Esophagus muscularis mucosa (tissue), 3 donors: Measurements from ENCODE around the gene MARCKSL1.

Experiments
- CTCF ChIP-seq, 3 experiments: fragments of 200-600 bp in 2 of 3; fragments of 450-650 bp in 1 of 3; sonication (generic) in 2 of 3; IDR thresholded peaks; one replicate each; pipeline ENCODE4 v1.5.1; 2017 to 2019; ENCODE audit warnings: antibody characterized with exemption in 3 of 3, mild to moderate bottlenecking in 2 of 3, moderate library complexity in 1 of 3
- POLR2A ChIP-seq: fragments of 450-650 bp; IDR thresholded peaks from one replicate; pipeline ENCODE4 v1.6.1; 2017; ENCODE audit warnings: antibody characterized with exemption, moderate library complexity, mild to moderate bottlenecking, low read depth
- POLR2AphosphoS5 ChIP-seq, 2 donors: sonication (generic); formaldehyde crosslinking; IDR thresholded peaks; one replicate each; pipeline ENCODE4 v1.6.1; 2017; ENCODE audit warnings: antibody characterized with exemption in 2 of 2

- TF ChIP-seq POLR2AphosphoS5 (IDR thresholded peaks at IDR 0.05) (no peak), CTCF (IDR thresholded peaks at IDR 0.05) (no peak), POLR2A (no peak)
These were observed 32.0 kb upstream of the MARCKSL1 start for GRCh38 chr1:32367912-32368635.
